GM19193 (cell line): ENCODE measurements around the gene CDK5RAP1.

Experiments
- POLR2A ChIP-seq: IDR thresholded peaks from 4 replicates; pipeline ENCODE4 v1.6.1; 2011; ENCODE audit not compliant: insufficient read depth, insufficient read length; ENCODE audit errors: extremely low read depth

Gene CDK5RAP1

DNA sequence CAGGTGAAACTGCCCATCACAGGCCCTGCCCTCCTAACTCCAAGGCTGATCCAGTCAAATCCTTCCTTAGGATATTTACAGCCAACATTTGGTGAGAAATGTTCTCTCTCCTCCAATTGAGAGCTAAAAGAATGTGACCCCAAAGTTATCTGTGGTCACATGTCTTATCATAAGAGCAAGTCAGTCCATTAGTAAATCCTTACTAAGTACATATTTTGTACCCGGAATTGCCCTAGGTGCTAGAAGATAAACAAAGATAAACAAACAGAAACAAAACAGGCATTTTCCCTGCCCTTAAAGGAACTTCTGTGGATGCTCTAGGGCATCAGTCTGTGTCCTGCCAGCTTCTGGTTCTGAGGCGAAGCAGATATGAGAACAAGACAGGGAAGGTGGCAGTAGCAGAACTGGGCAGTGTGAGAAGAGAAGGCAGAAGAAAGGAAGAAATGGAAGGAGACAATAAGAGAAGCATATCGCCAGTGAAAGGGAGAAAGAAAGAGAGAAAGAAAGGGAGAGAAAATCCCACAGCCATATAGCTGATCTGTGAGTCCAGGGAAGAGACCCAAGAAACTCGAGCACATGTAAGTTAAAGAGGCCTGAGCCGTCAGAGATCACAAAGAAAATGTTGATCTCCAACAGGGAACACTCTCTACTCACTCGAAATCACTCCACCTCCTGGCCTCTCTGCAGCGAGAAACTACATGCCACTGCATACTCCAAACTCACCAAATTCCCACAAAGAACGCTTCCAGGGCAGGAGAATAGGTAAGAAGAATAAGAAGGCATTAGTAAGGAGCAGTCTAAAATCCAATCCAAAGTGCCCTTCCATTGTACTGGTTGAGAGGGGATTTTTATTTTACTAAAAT lies 41.7 kb downstream of the CDK5RAP1 start:
- no peak for TF ChIP-seq POLR2A

DNA sequence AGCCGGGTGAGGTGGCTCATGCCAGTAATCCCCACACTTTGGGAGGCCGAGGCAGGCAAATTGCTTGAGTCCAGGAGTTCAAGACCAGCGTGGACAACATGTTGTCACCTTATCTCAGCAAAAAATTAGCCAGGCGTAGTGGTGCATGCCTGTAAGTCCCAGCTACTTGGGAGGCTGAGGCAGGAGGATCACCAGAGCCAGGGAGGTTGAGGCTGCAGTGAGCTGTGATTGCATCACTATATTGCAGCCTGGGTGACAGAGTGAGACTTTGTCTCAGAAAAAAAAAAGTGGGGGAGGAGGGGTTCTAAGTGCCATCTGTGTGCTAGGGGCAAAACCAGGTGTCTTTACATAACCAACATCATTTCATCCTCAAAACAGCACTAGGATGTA lies 48.3 kb downstream of the CDK5RAP1 start:
- TF ChIP-seq POLR2A = no peak

DNA sequence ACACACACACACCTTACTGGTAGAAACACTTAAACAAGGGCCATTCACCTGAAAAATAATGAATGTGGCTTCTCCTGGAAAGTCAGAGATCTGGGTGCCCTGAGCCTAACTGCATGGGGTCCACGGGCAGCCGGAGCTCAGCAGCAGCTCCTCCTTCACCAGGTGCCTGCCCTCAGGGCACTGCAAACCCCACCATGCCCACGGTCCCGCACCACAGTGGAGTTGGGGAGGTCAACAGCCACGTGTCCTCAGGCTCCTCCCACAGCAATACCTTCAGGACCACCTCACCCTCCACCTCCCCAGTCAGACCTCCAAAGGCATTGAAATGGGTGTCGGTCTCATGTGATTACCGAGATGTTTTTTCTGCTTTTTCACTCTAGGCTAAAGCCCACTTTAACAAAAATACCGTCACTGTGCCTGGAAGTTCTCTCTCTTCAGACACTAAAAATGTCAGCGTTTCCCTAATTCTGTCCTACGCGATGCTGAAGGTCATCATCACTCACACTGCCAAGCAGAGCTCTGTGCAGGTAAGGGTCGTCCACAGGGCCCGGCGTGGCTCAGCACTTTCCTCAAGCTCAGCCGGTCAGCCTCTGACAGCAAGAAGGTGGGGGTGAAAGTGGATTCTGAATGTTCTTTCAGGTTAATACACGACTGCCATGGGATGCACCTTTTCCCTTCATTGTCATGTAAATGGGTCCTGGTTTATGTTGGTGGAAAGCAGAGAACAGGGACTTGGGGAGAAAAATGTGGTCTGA lies 48.9 kb downstream of the CDK5RAP1 start:
- no peak for TF ChIP-seq POLR2A

DNA sequence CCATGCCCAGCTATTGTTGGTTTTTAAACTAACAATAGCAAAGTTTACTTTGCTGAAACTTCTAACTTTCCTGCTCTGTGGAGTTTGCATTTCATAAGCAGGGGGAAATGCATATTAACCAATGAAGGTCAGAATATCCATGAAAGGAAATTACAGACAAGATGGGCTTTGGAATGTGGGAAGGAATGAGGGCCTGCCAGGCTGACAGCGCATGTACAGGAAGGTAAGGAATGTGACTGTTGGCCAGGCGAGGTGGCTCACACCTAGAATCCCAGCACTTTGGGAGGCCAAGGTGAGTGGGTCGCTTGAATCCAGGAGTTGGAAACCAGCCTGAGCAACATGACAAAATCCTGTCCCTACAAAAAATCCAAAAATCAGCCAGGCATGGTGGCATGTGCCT lies 49.6 kb downstream of the CDK5RAP1 start:
- no peak for TF ChIP-seq POLR2A

DNA sequence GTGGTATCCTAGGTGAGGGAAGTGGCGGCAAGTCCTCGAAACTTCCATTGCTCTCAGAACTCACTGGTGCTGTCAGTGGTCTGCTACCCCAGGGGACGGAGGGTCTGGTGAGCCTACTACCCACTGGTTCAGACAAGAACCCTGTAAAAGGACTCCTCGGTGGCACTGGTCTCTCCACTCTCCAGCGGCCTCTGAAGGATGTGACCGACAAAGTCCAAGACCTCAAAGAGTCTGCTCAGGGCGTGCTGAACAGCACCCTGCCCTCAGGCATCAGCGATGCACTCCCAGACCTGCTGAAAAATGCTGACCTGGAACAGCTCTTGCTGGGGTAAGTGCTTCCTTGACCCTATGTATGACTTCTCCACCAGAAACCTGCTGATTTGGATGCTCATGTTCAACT lies 51.8 kb downstream of the CDK5RAP1 start:
- no peak for TF ChIP-seq POLR2A

DNA sequence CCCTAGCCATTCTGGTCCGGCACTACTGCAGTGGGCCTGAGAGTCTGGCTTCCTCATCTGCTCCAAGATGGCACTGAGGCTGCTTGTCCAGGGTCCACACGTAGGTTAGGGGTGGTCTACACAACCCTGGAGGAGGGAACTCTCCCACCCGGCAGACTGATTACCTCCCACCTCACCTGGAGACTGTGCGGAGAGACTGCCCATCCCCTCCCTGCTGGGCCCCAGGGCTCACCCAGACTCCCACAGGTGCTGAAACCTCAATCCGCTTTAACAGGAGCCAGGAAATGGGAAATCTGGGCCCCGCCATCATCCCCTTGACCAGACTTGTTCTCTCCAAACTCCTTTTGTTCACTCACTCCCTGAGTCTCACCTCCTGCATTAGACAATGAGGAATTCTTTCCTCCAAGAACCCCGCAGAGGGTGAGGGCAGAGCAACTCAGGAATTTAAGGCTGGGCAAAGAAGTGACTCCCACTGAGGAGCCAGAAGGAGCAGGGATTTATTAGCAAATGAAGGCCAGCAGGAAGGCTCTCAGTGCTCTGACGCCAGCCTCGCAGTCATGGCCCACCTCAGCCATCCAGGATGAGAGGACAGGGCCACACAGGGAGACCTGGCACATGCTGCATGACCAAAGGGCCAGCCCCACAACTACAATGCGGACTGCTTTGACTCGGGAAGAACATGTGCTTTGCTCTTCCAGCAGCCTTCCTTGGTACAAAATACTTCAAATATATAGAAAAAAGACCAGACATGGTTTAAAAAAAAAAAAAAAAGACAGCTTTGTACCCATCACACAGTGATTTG lies 53.0 kb downstream of the CDK5RAP1 start:
- TF ChIP-seq POLR2A = no peak

DNA sequence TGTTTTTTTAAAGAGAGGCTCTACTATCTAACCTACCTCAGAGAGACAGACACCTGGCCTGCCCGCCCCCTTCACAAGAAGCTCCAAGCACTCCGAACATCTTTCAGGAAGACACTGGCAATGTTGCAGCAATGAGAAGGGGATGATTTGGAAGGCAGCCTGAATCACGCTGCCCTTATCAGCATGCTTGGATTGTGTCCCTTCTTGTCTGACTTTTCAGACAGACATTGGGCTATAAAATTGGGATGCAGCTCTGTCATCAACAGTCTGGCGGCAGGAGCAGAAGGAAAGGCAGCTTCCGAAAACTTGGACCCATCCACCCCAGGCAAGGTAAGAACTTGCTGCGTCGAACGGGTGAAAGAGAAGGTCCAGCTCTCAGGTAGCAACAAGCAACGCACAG lies 56.0 kb downstream of the CDK5RAP1 start:
- no peak for TF ChIP-seq POLR2A

DNA sequence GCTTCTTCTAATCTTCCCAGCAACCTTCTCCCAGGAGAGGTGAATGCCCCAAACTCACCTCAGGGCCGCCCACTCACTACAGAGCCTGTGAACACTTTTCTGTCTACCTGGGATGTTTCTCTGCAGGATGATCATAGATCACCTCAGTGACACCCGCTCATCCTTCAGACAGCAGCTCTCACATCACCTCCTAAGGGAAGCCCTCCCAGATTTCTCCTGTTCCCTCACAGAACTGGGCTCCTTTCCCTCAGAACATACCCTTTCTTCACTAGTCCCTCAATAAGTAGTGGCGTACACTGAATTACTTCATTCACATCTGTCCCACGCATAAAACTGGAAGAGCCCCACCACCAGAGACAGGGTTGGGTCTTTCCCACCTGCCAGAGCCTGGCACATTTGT lies 57.8 kb downstream of the CDK5RAP1 start:
- TF ChIP-seq POLR2A = no peak

DNA sequence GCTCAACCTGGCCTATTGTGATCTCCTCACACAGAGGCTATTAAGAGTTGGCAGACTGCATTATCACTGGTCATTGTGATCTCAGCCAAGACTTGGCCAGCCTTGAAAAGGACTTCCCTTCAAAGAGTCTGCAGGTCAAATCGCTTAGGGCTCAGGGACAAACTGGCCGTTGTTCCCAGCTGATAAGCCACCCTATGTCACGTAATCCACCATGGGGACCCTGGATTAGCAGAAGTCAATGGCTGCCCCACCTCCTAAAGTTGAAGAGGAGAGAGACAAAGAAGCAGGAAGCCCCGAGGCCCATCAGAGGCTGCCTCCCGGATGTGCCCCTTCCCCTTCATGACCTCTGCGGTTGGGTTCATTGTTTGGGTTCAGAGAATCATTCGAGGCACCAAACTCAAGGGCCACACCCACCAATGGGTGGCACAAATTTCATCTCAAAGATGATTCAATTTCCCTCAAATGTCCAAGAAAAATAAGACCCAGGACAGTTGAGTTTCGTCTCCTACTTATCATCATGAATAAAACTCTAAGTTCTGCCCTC lies 61.7 kb downstream of the CDK5RAP1 start:
- TF ChIP-seq POLR2A = no peak

DNA sequence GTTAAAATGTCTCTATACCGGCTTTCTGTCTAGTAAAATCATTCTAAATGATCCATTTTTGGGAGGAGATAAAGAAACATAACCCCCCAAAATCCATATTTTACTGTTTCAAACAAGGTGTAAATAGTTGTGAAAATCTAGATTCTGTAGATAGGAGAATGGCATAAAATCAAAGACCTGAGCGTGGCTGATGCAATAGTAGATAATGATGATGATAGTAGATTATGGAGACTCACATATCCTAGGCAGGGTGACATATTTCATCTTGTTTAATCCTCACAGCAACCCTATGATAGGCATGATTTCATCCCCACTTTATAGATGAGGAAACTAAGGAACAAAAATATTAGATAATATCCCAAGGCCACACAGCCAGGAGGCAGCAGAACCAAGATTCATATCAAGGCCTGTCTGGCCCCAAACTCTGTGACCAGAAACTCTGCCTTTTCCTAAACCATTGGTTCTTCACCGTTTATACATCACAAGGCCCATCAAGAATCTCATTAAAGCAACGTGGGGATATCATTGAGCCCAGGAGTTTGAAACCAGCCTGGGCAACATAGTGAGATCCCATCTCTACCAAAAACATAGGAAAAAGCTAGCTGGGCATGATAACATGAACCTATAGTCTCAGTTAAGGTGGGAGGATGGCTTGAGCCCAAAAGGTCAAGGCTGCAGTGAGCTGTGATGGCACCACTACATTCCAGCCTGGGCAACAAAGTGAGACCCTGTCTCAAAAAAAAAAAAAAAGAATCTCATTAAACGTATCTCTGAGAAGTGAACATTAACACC lies 62.7 kb downstream of the CDK5RAP1 start:
- TF ChIP-seq POLR2A = no peak

DNA sequence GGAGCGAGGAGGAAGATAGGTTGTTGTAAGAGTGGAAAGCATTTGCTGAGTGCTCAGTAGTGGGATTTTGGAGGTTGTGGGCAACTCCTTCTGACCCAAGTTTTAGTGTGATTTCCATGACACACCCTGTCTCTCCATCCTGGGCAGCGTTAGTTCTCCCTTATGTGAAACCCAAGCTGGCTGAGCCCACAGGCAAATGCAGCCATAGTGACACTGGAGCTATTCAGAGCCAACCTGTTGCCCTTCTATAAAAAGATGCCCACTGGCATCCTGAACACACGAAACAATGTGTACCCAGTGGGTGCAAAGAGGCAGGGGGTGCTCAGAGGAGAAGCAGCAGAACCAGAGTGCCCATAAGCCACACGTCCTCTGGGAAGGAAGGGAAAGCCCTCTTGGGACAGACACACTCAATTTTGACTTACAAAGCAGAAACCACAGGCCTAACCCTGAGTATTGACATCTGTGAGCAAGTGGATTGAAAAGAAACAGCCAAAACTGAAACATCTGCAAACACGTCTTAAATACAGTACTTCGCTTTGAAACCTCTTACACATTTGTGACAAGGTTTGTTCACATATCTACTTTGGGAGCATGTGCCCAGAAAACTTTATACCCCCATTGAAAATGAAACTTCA lies 63.7 kb downstream of the CDK5RAP1 start:
- no peak for TF ChIP-seq POLR2A

DNA sequence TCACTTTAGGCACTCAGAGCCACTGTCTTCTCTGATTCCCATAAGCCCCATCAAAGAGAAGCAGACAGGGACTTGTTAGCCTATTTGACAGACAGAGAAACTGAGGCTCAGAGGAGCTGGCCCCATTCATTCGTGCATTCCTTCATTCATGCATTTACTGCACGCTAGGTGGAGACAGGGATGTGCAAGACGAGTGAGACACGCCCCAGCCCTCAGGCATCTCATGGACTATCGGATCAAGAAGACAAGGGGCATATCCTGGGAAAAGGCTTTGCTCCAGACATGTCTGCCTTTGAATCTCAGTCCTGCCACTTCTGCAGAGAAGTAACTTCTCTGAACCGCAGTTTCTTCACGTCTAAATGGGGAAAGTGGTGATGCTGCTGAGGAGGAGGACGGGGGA lies 64.2 kb downstream of the CDK5RAP1 start:
- no peak for TF ChIP-seq POLR2A

DNA sequence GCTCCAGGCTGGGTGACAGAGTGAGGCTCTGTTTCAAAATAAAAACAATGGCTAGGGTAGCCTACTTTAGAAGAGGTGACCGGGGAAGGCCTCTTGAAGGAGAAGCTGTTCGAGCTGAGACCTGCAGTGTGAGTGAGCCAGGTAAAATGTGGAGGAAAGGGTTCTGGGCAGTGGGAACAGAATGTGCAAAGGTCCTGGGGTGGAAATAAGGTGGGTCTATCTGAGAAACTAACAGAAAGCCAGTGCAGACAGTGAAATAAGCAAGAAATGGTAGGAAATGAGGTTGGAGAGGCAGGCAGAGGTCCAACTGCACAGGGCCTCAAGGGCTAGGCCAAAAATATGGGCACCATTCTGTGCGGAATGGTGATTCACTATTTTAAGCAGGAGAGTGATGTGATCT lies 64.9 kb downstream of the CDK5RAP1 start:
- no peak for TF ChIP-seq POLR2A

DNA sequence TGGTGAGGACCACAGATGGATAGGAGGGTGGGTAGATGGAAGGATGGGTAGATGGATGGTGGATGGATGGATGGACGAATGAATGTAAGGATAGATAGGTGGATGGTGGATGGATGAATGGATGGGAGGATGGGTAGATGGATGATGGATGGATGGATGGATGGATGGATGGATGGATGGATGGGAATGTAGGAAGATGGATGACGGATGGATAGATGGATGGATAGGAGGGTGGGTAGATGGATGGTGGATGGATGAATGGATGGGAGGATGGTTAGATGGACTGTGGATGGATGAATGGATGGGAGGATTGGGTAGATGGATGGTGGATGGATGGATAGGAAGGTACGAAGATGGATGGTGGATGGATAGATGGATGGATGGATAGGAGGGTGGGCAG lies 67.2 kb downstream of the CDK5RAP1 start:
- TF ChIP-seq POLR2A = no peak

DNA sequence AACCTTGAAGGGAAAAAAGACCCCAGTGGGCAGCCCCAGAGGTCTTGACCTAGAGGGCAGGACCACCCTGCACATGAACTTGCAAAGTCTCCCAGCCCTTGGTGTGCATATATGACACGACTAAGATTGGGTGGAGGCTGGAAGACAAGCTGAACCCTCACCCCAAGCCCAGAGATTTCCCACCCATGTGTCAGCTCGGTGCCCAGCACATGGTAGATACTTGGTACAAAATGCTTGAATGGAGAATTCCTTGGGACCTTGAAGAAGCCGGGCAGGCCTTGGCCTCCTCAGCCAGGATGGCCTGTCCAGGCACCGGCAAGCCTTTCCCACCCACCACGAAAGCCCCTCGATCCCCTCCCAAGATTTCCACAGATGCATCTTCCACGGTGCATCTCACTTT lies 67.7 kb downstream of the CDK5RAP1 start:
- no peak for TF ChIP-seq POLR2A
